HEK293 (cell line): ENCODE results near the gene DDIT4.

Experiments used
- IKZF3 ChIP-seq: fragments of 450-650 bp; IDR thresholded peaks from 2 replicates; pipeline ENCODE4 v1.5.0; 2018; ENCODE audit warnings: missing biosample characterization, mild to moderate bottlenecking, missing genetic modification characterization, moderate library complexity
- MYNN ChIP-seq: fragments of 450-650 bp; formaldehyde crosslinking; IDR thresholded peaks from 2 replicates; pipeline ENCODE4 v1.5.1; 2016; ENCODE audit warnings: missing biosample characterization, missing genetic modification characterization, borderline replicate concordance
- OVOL3 ChIP-seq: fragments of 450-650 bp; formaldehyde crosslinking; IDR thresholded peaks from 2 replicates; pipeline ENCODE4 v1.5.1; 2016; ENCODE audit warnings: missing biosample characterization, missing genetic modification characterization
- SETDB1 ChIP-seq: IDR thresholded peaks from one replicate; pipeline ENCODE4 v1.6.1; 2017; ENCODE audit warnings: mild to moderate bottlenecking, low read length, moderate library complexity, mixed read lengths; ENCODE audit not compliant: insufficient read length
- ZBTB1 ChIP-seq: fragments of 450-650 bp; formaldehyde crosslinking; IDR thresholded peaks from 2 replicates; pipeline ENCODE4 v1.5.1; 2016; ENCODE audit warnings: missing biosample characterization, missing genetic modification characterization
- ZBTB20 ChIP-seq: fragments of 450-650 bp; formaldehyde crosslinking; IDR thresholded peaks from 2 replicates; pipeline ENCODE4 v1.5.1; 2016; ENCODE audit warnings: missing biosample characterization, missing genetic modification characterization
- ZNF274 ChIP-seq, 2 experiments: fragments of 200-500 bp in 1 of 2; fragments of 450-650 bp in 1 of 2; sonication (Bioruptor generic) in 1 of 2; formaldehyde crosslinking in 1 of 2; IDR thresholded peaks; 2 replicates each; pipeline versions ENCODE4 v1.5.1 to v1.6.1; 2014 to 2016; ENCODE audit warnings: borderline replicate concordance in 1 of 2, inconsistent platforms in 1 of 2, low read length in 1 of 2, missing biosample characterization in 1 of 2, missing genetic modification characterization in 1 of 2
- ZNF366 ChIP-seq: fragments of 450-650 bp; formaldehyde crosslinking; conservative IDR thresholded peaks from 2 replicates; pipeline ENCODE4 v1.5.1; 2016; ENCODE audit warnings: missing biosample characterization, missing genetic modification characterization
- TF ChIP-seq, protein P1 (sequence below): fragments of 450-650 bp; formaldehyde crosslinking; IDR thresholded peaks from 2 replicates; pipeline ENCODE4 v1.5.1; 2016; ENCODE audit warnings: missing biosample characterization, missing genetic modification characterization
- TF ChIP-seq, protein P2 (sequence below): fragments of 450-650 bp; formaldehyde crosslinking; IDR thresholded peaks from 2 replicates; pipeline ENCODE4 v1.5.1; 2016; ENCODE audit warnings: missing biosample characterization, missing genetic modification characterization, low read depth
- TF ChIP-seq, protein P3 (sequence below): fragments of 450-650 bp; formaldehyde crosslinking; IDR thresholded peaks from 2 replicates; pipeline ENCODE4 v1.5.1; 2016; ENCODE audit warnings: missing biosample characterization, missing genetic modification characterization

DNA sequence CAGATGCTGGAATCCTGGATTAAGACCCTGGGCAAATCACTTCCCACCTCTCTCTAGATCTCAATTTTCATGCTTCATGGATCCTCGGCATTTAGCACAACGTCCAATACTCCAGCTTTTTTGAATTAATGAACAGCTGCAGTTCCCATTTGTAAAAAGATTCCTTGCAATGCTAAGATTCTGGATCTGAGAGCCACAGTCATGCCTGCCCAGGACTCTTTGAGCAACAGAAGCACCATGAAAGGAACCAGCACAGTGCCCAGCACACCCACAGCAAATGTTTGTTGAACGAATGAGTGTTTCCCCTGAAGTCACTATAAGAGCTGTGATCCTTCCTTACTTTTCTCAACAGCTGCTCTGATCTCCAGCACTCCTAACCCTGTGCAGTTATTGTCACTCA lies 20.8 kb upstream of the DDIT4 start:
- TF ChIP-seq IKZF3 (tag by site-specific recombination): no peak
- TF ChIP-seq ZNF274 (IDR thresholded peaks at IDR 0.05; ENCODE audit: low read length): no peak
- no peak for TF ChIP-seq ZNF274 (tag by site-specific recombination; IDR thresholded peaks at IDR 0.05; ENCODE audit: borderline replicate concordance)
- no peak for TF ChIP-seq MYNN (tag by site-specific recombination)
- TF ChIP-seq OVOL3 (tag by site-specific recombination): no peak
- no peak for TF ChIP-seq ZBTB20
- TF ChIP-seq, protein P1, sequence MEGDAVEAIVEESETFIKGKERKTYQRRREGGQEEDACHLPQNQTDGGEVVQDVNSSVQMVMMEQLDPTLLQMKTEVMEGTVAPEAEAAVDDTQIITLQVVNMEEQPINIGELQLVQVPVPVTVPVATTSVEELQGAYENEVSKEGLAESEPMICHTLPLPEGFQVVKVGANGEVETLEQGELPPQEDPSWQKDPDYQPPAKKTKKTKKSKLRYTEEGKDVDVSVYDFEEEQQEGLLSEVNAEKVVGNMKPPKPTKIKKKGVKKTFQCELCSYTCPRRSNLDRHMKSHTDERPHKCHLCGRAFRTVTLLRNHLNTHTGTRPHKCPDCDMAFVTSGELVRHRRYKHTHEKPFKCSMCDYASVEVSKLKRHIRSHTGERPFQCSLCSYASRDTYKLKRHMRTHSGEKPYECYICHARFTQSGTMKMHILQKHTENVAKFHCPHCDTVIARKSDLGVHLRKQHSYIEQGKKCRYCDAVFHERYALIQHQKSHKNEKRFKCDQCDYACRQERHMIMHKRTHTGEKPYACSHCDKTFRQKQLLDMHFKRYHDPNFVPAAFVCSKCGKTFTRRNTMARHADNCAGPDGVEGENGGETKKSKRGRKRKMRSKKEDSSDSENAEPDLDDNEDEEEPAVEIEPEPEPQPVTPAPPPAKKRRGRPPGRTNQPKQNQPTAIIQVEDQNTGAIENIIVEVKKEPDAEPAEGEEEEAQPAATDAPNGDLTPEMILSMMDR (tag by site-specific recombination): no peak
- no peak for TF ChIP-seq ZBTB1 (tag by site-specific recombination)
- TF ChIP-seq, protein P2, sequence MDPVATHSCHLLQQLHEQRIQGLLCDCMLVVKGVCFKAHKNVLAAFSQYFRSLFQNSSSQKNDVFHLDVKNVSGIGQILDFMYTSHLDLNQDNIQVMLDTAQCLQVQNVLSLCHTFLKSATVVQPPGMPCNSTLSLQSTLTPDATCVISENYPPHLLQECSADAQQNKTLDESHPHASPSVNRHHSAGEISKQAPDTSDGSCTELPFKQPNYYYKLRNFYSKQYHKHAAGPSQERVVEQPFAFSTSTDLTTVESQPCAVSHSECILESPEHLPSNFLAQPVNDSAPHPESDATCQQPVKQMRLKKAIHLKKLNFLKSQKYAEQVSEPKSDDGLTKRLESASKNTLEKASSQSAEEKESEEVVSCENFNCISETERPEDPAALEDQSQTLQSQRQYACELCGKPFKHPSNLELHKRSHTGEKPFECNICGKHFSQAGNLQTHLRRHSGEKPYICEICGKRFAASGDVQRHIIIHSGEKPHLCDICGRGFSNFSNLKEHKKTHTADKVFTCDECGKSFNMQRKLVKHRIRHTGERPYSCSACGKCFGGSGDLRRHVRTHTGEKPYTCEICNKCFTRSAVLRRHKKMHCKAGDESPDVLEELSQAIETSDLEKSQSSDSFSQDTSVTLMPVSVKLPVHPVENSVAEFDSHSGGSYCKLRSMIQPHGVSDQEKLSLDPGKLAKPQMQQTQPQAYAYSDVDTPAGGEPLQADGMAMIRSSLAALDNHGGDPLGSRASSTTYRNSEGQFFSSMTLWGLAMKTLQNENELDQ (tag by site-specific recombination): no peak
- TF ChIP-seq SETDB1: no peak
- TF ChIP-seq ZNF366: no peak
- TF ChIP-seq, protein P3, sequence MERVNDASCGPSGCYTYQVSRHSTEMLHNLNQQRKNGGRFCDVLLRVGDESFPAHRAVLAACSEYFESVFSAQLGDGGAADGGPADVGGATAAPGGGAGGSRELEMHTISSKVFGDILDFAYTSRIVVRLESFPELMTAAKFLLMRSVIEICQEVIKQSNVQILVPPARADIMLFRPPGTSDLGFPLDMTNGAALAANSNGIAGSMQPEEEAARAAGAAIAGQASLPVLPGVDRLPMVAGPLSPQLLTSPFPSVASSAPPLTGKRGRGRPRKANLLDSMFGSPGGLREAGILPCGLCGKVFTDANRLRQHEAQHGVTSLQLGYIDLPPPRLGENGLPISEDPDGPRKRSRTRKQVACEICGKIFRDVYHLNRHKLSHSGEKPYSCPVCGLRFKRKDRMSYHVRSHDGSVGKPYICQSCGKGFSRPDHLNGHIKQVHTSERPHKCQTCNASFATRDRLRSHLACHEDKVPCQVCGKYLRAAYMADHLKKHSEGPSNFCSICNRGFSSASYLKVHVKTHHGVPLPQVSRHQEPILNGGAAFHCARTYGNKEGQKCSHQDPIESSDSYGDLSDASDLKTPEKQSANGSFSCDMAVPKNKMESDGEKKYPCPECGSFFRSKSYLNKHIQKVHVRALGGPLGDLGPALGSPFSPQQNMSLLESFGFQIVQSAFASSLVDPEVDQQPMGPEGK: no peak
